ENCODE results near the gene PLA1A.
"Not testable (repeated sequence)": the region's sequence is repeated elsewhere in the genome, so short reads cannot be mapped to it uniquely, and the experiment has no call there.

PLA1A gene, protein sequence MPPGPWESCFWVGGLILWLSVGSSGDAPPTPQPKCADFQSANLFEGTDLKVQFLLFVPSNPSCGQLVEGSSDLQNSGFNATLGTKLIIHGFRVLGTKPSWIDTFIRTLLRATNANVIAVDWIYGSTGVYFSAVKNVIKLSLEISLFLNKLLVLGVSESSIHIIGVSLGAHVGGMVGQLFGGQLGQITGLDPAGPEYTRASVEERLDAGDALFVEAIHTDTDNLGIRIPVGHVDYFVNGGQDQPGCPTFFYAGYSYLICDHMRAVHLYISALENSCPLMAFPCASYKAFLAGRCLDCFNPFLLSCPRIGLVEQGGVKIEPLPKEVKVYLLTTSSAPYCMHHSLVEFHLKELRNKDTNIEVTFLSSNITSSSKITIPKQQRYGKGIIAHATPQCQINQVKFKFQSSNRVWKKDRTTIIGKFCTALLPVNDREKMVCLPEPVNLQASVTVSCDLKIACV

DNA sequence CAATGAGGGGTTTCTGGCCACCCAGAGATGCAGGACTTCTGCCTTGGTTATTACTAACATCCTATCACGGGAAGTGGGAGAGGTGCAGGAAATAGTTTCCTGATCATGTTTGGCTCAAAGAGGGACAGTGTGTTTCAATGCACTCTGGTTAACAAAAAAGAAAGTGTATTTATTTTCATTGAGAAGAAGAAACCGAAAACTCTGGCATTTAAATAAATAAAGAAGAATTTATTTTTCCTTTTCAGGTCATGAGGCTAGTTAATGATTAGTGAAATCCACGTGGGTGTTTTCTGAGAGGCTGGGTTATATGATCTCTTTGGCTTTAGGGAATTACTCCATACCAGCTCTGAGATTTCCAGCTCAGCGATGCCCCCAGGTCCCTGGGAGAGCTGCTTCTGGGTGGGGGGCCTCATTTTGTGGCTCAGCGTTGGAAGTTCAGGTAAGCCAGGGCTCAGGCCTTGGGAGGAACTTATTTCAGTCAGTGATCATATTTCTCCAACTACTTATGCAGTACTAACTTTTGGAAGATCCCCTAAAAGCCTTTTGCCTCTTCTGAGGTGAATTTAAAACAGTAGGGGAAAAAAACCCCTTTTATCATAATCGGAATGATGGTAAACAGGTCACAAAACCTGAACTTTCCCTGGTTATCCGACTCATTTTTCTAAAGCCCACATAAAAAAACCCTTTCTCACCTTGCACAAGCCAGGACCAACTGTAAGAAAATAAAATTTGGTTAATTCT, at the start of gene PLA1A:
TSS of gene PLA1A (plus strand) at position 338 of the 741 bp plus-strand sequence. CDS start at position 367, 29 bp downstream.
- DNase-seq, result no peak

DNA sequence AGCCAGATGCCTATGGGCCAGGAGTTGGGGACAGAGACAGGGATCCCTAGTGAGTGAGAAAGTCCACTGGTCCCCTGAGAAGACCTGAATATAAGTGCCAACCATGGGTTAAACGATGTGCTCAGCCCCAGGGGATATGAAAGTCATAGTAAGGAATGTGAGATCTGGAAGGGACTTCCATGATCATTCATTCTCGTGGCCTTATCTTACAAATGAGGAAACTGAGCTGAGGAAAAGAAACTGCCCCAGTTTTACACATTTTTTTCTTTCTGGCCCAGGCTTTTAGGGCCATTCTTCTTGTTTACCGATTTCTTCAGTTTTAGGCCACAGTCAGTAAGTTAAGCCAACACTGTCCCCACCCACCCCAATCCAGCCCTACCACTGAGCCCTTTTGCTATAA, 49.3 kb upstream of the PLA1A start:
- no peak for DNase-seq

GRCh38 chr3:119550192-119550910, 47.3 kb upstream of the PLA1A start:
- DNase-seq, result no peak

DNA sequence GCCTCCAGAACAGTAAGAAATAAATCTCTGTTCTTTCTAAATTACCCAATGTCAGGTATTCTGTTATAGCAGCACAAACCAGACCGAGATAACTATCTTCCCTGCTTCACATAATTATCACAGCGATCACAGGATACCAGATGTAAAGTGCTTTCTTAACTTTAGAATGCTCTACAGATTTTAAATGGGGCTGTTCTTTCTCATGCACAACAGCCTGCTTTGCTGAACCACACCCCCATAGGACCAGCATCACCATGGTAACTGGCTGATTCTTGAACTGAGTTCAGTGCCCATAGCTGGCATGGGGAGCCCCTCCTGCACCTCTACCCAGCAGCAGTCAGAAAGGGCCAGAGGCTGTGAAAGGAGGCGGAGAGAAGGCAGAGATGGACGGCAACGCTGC, 46.1 kb upstream of the PLA1A start:
- DNase-seq, result no peak

GRCh38 chr3:119552928-119553327, 44.8 kb upstream of the PLA1A start:
- not testable (repeated sequence) for DNase-seq

DNA sequence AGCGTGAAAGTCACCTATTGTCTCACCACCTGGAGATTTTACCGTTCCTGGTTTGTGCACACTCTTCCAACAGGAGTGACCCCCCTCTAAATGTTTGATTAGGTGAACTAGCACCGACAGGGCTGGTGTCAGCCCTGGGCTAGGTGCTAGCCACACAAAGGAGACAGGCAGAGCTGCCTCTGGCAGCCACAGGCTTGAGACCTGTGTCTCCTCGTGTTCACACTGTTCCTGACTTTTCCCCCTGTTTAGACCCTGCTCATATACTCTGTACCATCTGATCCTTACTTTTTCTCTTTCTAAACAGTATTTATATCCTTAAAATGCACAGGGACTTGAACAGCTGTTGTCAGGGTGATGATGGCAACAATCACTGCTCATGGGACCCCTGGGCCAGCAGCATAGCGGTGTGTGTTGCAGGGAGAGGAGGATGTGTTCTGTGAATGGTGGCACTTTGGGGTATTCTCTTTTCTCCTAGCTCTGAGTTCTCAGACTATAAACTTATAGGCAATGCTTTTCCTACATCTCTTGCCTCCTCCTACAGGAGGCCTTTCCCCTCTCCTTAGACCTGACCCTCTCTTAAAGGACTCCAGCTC, 43.8 kb upstream of the PLA1A start:
- no peak for DNase-seq

DNA sequence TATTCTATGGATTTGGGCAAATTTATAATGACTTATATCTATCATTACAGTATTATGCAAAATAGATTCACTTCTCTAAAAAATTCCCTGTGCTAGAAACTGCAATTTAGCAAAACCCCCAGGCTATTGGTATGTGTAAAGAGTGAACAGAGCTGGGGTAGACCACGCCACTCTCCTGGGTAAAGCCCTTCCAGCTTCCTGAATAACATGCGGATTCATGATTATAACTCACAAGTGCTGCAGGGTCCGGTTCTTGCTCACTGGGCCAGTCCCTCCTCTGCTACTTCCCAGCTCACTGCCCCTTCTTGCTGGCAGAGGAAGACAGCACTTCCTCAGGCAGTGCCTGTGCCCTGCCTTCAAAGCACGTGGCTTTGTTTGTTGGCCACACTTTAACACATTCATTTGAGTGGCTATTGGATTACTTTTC, 42.4 kb upstream of the PLA1A start:
- no peak for DNase-seq

DNA sequence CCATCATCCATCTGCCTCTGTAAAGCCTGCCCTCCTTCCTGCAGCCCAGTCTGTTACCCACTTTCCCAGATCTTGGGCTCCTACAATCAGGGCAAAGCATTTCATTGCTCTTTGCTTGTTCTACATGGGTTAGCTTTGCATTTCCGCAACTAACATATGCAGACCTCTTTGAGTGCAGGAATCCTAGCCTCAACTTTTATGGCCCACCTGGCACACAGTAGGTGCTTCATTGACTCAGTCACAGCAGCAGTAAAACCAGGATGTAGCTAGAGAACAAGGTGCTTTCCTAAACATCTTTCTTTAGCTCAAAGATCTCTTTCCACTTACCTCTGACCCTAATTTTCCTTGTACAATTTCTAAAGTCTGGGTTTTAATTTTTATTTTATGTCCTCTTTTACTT, 41.8 kb upstream of the PLA1A start:
- DNase-seq, result no peak

DNA sequence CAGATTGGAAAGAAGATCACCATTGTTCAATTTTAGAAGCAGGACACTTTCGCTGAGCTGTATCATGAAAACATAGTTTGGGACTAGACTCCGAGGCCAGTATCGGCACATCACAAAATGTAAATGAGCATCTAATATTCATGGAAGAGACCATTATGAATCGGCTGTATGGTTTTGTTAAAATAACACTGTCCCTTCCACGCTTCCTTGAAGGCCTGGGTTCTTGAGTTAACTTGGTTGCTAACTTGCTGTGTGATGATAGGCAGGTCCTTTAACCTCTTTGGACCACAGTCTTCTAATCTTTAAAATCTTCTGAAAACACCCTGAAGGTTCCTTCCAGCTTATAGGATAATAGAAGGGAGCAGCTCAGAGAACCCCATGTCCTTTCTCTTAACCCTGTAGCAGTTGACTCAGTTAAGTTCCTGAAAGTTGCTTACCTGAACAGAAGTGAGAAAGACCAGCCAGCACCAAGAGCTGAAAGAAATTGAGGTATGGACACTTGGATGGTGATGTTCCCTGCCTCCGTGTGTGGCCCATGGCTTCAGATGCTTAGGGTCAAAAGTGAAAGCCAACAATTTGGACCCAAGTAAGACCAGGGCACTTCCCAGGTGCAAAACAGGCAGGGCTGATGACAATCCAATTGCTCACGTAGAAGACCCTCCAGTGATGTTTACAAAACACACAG, 40.4 kb upstream of the PLA1A start:
- DNase-seq, result no peak

DNA sequence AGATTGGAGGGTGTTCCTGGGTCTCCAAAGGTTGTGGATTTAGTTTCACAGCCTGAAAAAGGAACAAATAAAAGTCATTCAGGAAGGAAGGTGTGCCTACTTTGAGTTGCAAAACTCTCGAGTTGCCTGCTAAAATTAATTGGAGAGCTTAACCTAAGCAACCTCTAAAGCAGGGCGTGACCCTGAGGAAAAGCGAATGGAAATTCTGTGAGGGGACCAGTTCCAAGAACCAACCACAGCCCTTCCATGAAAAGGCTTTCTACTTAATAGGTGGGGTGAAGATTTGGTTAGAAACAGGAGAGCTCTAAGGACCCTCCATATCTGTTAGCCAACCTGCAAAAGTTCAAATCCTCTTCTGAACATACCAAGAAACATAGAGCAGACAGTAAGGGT, 39.8 kb upstream of the PLA1A start:
- no peak for DNase-seq

DNA sequence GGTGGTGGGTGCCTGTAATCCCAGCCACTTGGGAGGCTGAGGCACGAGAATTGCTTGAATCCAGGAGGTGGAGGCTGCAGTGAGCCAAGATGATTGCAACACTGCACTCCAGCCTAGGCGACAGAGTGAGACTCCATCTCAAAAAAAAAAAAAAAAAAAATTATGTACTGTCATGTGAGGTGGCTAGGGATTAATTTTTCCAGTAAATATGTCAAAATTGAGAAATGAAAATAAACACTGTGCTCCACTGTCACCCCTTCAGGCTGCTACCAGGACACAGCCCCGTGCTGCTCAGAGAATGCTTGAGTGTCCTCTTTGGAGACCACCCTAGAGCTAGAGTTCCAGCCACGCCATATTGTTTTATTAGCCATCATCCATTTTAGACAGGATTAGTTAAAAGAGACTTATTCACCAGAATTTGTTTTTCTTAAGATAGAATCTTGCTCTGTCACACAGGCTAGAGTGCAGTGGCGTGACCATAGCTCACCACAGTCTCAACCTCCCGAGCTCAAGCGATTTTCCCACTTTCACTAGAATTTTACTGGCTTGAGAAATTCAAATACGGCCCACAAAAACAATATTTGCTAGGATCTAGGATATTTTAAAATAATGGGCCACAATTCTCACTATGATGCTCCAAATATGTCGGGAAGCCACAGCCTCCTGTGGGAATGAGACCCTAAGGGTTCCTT, 38.9 kb upstream of the PLA1A start:
- no peak for DNase-seq

DNA sequence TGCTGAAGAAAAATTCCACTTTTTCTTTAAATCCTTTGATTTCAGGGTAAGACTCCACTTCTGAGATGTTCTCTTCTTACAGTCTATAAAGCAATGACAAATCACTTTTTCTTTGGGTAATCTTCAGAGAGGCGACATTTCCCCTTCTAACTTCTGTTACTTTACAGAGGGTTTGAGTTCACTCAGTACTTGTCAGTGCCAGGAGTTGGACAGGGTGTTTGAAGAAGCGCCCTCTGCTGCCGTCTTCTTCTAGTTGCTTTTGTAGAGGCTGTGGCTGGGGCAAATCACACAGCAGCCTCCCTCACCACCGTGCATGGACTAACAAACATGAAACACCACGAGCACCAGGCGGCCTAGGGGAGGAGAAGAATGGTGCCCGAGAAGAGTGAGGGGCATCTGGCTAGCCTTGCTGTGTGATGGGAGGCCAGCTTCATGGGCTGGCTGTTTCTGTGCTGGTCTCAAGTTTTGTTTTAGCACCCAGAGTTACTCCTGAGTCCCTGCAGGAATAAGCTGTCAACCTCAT, 38.2 kb upstream of the PLA1A start, which contains the start of gene CD80:
TSS of gene CD80 (minus strand) at position 174 of the 523 bp plus-strand sequence. CDS start 1,886 bp downstream, outside the sequence.
- DNase-seq, result no peak

- DNase-seq, result no peak
These were observed 37.5 kb upstream of the PLA1A start for GRCh38 chr3:119560160-119560559.

GRCh38 chr3:119562307-119562961, 35.3 kb upstream of the PLA1A start:
- DNase-seq, result no peak

DNA sequence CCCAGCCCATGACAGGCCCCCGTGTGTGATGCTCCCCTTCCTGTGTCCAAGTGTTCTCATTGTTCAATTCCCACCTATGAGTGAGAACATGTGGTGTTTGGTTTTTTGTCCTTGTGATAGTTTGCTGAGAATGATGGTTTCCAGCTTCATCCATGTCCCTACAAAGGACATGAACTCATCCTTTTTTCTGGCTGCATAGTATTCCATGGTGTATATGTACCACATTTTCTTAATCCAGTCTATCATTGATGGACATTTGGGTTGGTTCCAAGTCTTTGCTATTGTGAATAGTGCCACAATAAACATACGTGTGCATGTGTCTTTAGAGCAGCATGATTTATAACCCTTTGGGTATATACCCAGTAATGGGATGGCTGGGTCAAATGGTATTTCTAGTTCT, 34.4 kb upstream of the PLA1A start:
- DNase-seq, result not testable (repeated sequence)

- DNase-seq, result no peak
These were observed 28.5 kb upstream of the PLA1A start for GRCh38 chr3:119569156-119569555.

DNA sequence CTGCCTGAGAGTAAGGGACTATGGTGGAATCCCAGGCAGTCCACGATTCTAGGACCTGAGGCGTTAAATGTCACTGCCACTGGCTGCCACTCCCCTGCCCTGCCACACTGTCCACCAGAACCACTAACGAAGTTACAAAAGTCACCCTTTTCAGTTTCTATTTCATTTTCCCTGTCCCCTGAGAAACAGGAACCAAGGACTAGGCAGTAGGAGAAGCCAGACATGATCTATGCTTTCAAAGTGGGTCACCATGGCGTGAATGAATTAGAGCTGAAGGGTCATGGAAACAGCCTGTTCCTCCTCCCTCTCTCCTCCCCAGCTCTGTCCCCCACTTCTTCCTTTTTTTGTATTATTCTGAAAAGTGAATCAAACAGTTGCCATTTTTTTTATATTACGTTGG, 27.5 kb upstream of the PLA1A start:
- no peak for DNase-seq

DNA sequence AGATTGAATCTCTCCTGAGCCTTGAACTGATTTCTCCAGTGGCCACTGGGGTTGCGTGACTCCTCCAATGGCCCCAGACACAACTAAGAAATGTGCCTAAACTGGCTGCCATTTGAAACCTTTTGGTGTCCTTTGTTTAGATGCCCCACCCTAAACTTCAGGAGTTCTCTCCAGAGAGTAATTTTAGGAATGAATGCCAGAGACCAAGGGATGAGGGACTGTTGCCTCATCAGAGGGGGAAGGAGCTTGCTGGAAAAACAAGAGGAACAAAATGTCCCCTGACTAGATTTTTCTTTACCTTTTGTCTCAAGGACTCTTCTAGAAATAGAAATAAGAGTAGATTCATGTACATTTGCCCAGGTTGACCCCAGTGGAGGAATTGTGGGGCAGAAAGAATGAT, 26.5 kb upstream of the PLA1A start:
- DNase-seq, result no peak

GRCh38 chr3:119571688-119572087, 26.0 kb upstream of the PLA1A start:
- no peak for DNase-seq

GRCh38 chr3:119575507-119575906, 22.2 kb upstream of the PLA1A start:
- no peak for DNase-seq
